K562 (cell line): ENCODE measurements around the gene HOXA5. TPM values are rescaled to one million over a fixed set of nuclear protein-coding genes. Genes with fewer than 3 reads are reported as not detected.

Experiments used
- ATAC-seq: fragments of 200-7000 bp; cut with Tn5 transposase; 3 replicates; pipeline ENCODE4 v1.9.1; 2020; ENCODE audit warnings: moderate library complexity
- BruUV-seq: library from RNA; stranded (reverse); fragments of 400-500 nt; replicated peaks from 2 replicates; lab custom pipeline; 2021; lab: Mats Ljungman, UMichigan
- CTCF ChIA-PET: fragments of 300-600 bp; formaldehyde crosslinking; extraction: SDS; loops from one replicate; lab custom pipeline; 2021; ENCODE audit warnings: low intra/inter-chr PET ratio; lab: Yijun Ruan, JAX
- POLR2A ChIA-PET: fragments of 300-600, 350-650 bp; sonication (Branson Sonifier 250); formaldehyde crosslinking; extraction: SDS; loops from one replicate; lab custom pipeline; 2021; ENCODE audit warnings: antibody characterized with exemption, inconsistent platforms; lab: Yijun Ruan, JAX
- DNase-seq, 4 experiments: peaks; one replicate each; pipeline versions ENCODE4 v3.0.0 to v3.0.0-alpha.2; 2011 to 2018; ENCODE audit warnings: low spot score in 3 of 4, mixed read lengths in 3 of 4; ENCODE audit errors: extremely low read depth in 1 of 4
- FAIRE-seq: peaks from 2 replicates; lab custom pipeline; 2011; peaks lifted over from hg19 to GRCh38; lab: Jason Lieb, UNC
- H2AFZ ChIP-seq: 2 replicates; pipeline ENCODE4 v1.6.0; 2011; ENCODE audit warnings: low read depth, low read length, control low read depth, inconsistent platforms
- H3K27ac ChIP-seq: fragments of 200-600 bp; 3 replicates; pipeline ENCODE4 v1.8.0; 2011; ENCODE audit warnings: low read depth, mild to moderate bottlenecking, control low read depth, inconsistent platforms, low read length, moderate library complexity, mixed read lengths; ENCODE audit errors: extremely low read depth
- H3K27me3 ChIP-seq, 2 experiments: fragments of 300-600 bp in 1 of 2; 2 replicates in 1 of 2; 3 replicates in 1 of 2; pipeline versions ENCODE4 v1.6.0 to v1.8.0; 2011; ENCODE audit warnings: inconsistent platforms in 2 of 2, low read length in 2 of 2, mild to moderate bottlenecking in 1 of 2, mixed read lengths in 1 of 2, moderate library complexity in 1 of 2; ENCODE audit not compliant: control insufficient read depth in 2 of 2, insufficient read depth in 2 of 2
- H3K36me3 ChIP-seq: fragments of 300-600 bp; 3 replicates; pipeline ENCODE4 v1.8.0; 2011; ENCODE audit warnings: mild to moderate bottlenecking, low read length, inconsistent platforms; ENCODE audit not compliant: control insufficient read depth, insufficient read depth
- H3K4me1 ChIP-seq, 2 experiments: fragments of 200-600 bp in 1 of 2; replicated peaks in 1 of 2; 2 replicates in 1 of 2; 3 replicates in 1 of 2; pipeline versions ENCODE4 v1.5.1 to v1.8.0; 2011; ENCODE audit warnings: inconsistent platforms in 2 of 2, low read length in 2 of 2, mild to moderate bottlenecking in 1 of 2, mixed read lengths in 1 of 2, moderate library complexity in 1 of 2; ENCODE audit not compliant: control insufficient read depth in 2 of 2, insufficient read depth in 2 of 2
- H3K4me2 ChIP-seq: 2 replicates; pipeline ENCODE4 v1.6.1; 2011; ENCODE audit warnings: low read length, control low read depth, inconsistent platforms, mixed read lengths; ENCODE audit not compliant: insufficient read depth
- H3K4me3 ChIP-seq: fragments of 200-600 bp; sonication (generic), shearing (Covaris generic); 2 replicates; pipeline ENCODE4 v1.5.1; 2016; ENCODE audit warnings: control low read depth, inconsistent platforms
- H3K79me2 ChIP-seq: fragments of 200-600 bp; 3 replicates; pipeline ENCODE4 v1.8.0; 2011; ENCODE audit warnings: low read length, inconsistent platforms; ENCODE audit not compliant: control insufficient read depth, insufficient read depth
- H3K9ac ChIP-seq, 2 experiments: 2 replicates each; pipeline versions ENCODE4 v1.6.0 to v1.6.1; 2011; ENCODE audit warnings: low read depth in 2 of 2, low read length in 2 of 2, control low read depth in 1 of 2, inconsistent platforms in 1 of 2, mild to moderate bottlenecking in 1 of 2, mixed read lengths in 1 of 2; ENCODE audit not compliant: insufficient read depth in 1 of 2
- H3K9me1 ChIP-seq: one replicate; pipeline ENCODE4 v1.6.0; 2011; ENCODE audit warnings: inconsistent platforms, mild to moderate bottlenecking, low read length, moderate library complexity; ENCODE audit not compliant: control insufficient read depth, insufficient read depth
- H3K9me3 ChIP-seq: replicated peaks from 2 replicates; pipeline ENCODE4 v1.5.1; 2011; ENCODE audit warnings: low read depth, low read length, inconsistent platforms; ENCODE audit not compliant: control insufficient read depth, insufficient read depth
- H4K20me1 ChIP-seq: replicated peaks from 2 replicates; pipeline ENCODE4 v1.6.1; 2011; ENCODE audit warnings: low read length, inconsistent platforms, mixed read lengths; ENCODE audit not compliant: control insufficient read depth, insufficient read depth
- CREB3 ChIP-seq: fragments of 450-650 bp; conservative IDR thresholded peaks from 2 replicates; pipeline ENCODE4 v1.6.1; 2016; ENCODE audit warnings: missing genetic modification characterization, low read depth, mild to moderate bottlenecking, missing compliant biosample characterization, moderate library complexity
- ETV6 ChIP-seq, 3 experiments: fragments of 150-350 bp in 1 of 3; sonication (generic) in 1 of 3; formaldehyde crosslinking in 1 of 3; IDR thresholded peaks; 2 replicates each; pipeline versions ENCODE4 v1.6.1 to v1.8.0; 2014 to 2022; ENCODE audit warnings: borderline replicate concordance in 2 of 3, low read depth in 2 of 3, antibody characterized with exemption in 1 of 3, low read length in 1 of 3, mild to moderate bottlenecking in 1 of 3, missing genetic modification reagents in 1 of 3
- STAT6 ChIP-seq: sonication (generic); formaldehyde crosslinking; IDR thresholded peaks from 2 replicates; pipeline ENCODE4 v1.8.1; 2023; ENCODE audit warnings: mild to moderate bottlenecking, missing genetic modification reagents
- ZBTB12 ChIP-seq: fragments of 250-450 bp; sonication (Bioruptor Pico); IDR thresholded peaks from 2 replicates; pipeline ENCODE4 v1.4.0; 2020
- ZNF23 ChIP-seq: fragments of 250-450 bp; sonication (Bioruptor Pico); IDR thresholded peaks from 2 replicates; pipeline ENCODE4 v1.4.0; 2020; ENCODE audit warnings: mild to moderate bottlenecking
- ZNF561 ChIP-seq: fragments of 450-650 bp; formaldehyde crosslinking; conservative IDR thresholded peaks from 2 replicates; pipeline ENCODE4 v1.4.0; 2020; ENCODE audit warnings: mild to moderate bottlenecking, moderate library complexity
- WGBS: fragments of 100-300 bp; shearing (Covaris generic); methylation state at CpG from one replicate; pipeline ENCODE4 v1.1.6; 2016; ENCODE audit warnings: low coverage, mixed read lengths; ENCODE audit not compliant: insufficient coverage; ENCODE audit errors: missing lambda C conversion rate; 5-methylcytosine and 5-hydroxymethylcytosine counted together
- in situ Hi-C: fragments of 300-500 bp; cut with MboI; formaldehyde crosslinking; loops from 4 replicates; pipeline ENCODE4 v1.15.0; 2018; ENCODE audit warnings: inconsistent platforms, mixed read lengths
- intact Hi-C: fragments of 100-400 bp; cut with micrococcal nuclease; formaldehyde crosslinking; loops from 2 replicates; pipeline ENCODE4 v1.14.2; 2022
- polyA plus RNA-seq, 8 experiments: library from polyadenylated mRNA; depleted of rRNA in 4 of 8; stranded (reverse) in 5 of 8; unstranded in 3 of 8; fragments of >200 nt; fragmentation: Nextera tagmentation in 2 of 8; fragmentation: Illumina TruSeq in 1 of 8; extraction: Ambion mirVana in 2 of 8; extraction: Trizol in 1 of 8; gene quantifications; 2 replicates each; pipeline versions ENCODE4 v1.2.1 to v1.2.3, GENCODE V29; 2011 to 2014; ENCODE audit warnings: inconsistent platforms in 1 of 8, missing spikeins in 1 of 8
- total RNA-seq, 7 experiments: library from RNA; depleted of rRNA in 6 of 7; stranded (reverse); fragments of >200 nt in 6 of 7; fragmentation: Illumina TruSeq in 2 of 7; extraction: Trizol in 2 of 7; gene quantifications; 2 replicates each; pipeline versions ENCODE4 v1.2.1 to v1.2.3, GENCODE V29; 2011 to 2021; ENCODE audit warnings: low replicate concordance in 1 of 7

HOXA5 gene
- total and polyA plus RNA-seq, 9 of the 15 experiments (the other 6 are each of a cell fraction or from before 2014, with no cell fraction given) = 0.13 TPM; not detected in 8

GRCh38 chr7:27184337-27185012 is 41.0 kb upstream of the HOXA5 start:
- H3K4me1 ChIP-seq = peaks cover 0 to 28% of the 10 kb centered on the region in 2 experiments; a peak in 2 of 5 replicates
- no peak overlapping the region for H3K4me3 ChIP-seq
- ATAC-seq = no peak
- in situ Hi-C loops = no loop called here
- H3K9me3 ChIP-seq = no peaks in the 10 kb centered on the region; the same call in 1 of the 2 replicates
- CTCF ChIA-PET = no interaction called here
- intact Hi-C loops = no loop called here
- no peak for FAIRE-seq
- POLR2A ChIA-PET = no interaction called here
- BruUV-seq = no TSS peak
- H3K27ac ChIP-seq = no peak overlapping the region
- H3K36me3 ChIP-seq = no peaks in the 10 kb centered on the region
- no peak overlapping the region for H3K9ac ChIP-seq
- no peak for DNase-seq
- no peak overlapping the region for H2AFZ ChIP-seq
- WGBS = 39% methylated on average over 46 of the region's 72 CpGs
- no peak overlapping the region for H3K4me2 ChIP-seq
- H3K27me3 ChIP-seq = peaks cover 52 to 79% of the 10 kb centered on the region in 2 experiments
- H4K20me1 ChIP-seq = no peaks in the 10 kb centered on the region
- no peaks in the 10 kb centered on the region for H3K9me1 ChIP-seq
- H3K79me2 ChIP-seq = no peaks in the 10 kb centered on the region
- no peak for TF ChIP-seq ETV6 (IDR thresholded peaks at IDR 0.05; ENCODE audit: borderline replicate concordance in 1 of 2, low read depth in 2 of 2, low read length in 1 of 2)
- no peak for TF ChIP-seq ETV6 (CRISPR knock-in tag; IDR thresholded peaks at IDR 0.05; ENCODE audit: borderline replicate concordance)
- TF ChIP-seq ZBTB12 (CRISPR knock-in tag) = no peak
- TF ChIP-seq CREB3 (tag) = no peak
- no peak for TF ChIP-seq STAT6 (CRISPR knock-in tag)
- TF ChIP-seq ZNF23 (CRISPR knock-in tag) = no peak
- TF ChIP-seq ZNF561 (CRISPR knock-in tag) = no peak
